WTC11 (cell line): ENCODE results near the gene DTNB. TPM values are rescaled to one million over a fixed set of nuclear protein-coding genes. Genes with fewer than 3 reads are reported as not detected.
"Not testable (repeated sequence)": the region's sequence is repeated elsewhere in the genome, so short reads cannot be mapped to it uniquely, and the experiment has no call there.

Experiments
- ATAC-seq: fragments of 200-7000 bp; cut with Tn5 transposase; 2 replicates; pipeline ENCODE4 v1.10.0; 2021; ENCODE audit warnings: mild to moderate bottlenecking, moderate library complexity
- CTCF ChIA-PET: fragments of 300-600 bp; sonication (Branson Sonifier 250); formaldehyde crosslinking; loops from one replicate; lab custom pipeline; 2021; ENCODE audit warnings: antibody characterized with exemption; lab: Charles Lee
- POLR2A ChIA-PET: fragments of 350-600 bp; sonication (Branson Sonifier 250); formaldehyde crosslinking; loops from one replicate; lab custom pipeline; 2021; ENCODE audit warnings: antibody characterized with exemption; lab: Charles Lee
- DNase-seq: peaks from one replicate; pipeline ENCODE4 v3.0.0; 2021; ENCODE audit warnings: low spot score
- H3K27ac Mint-ChIP-seq: 2 replicates; pipeline ENCODE4 v1.8.0; 2021; ENCODE audit warnings: mixed read lengths
- H3K27me3 Mint-ChIP-seq: 2 replicates; pipeline ENCODE4 v1.8.0; 2021; ENCODE audit warnings: low read depth, mild to moderate bottlenecking, moderate library complexity, mixed read lengths
- H3K36me3 Mint-ChIP-seq: 2 replicates; pipeline ENCODE4 v1.8.0; 2021; ENCODE audit warnings: mixed read lengths
- H3K4me1 Mint-ChIP-seq: 2 replicates; pipeline ENCODE4 v1.8.0; 2022; ENCODE audit warnings: mixed read lengths
- H3K4me3 Mint-ChIP-seq: 2 replicates; pipeline ENCODE4 v1.8.0; 2021; ENCODE audit warnings: mild to moderate bottlenecking, moderate library complexity, mixed read lengths
- H3K9me3 Mint-ChIP-seq: 2 replicates; pipeline ENCODE4 v1.8.0; 2021; ENCODE audit warnings: mixed read lengths
- CREB1 ChIP-seq: sonication (generic); formaldehyde crosslinking; IDR thresholded peaks from 2 replicates; pipeline ENCODE4 v1.8.0; 2023; ENCODE audit warnings: mild to moderate bottlenecking, missing genetic modification reagents
- CREM ChIP-seq: sonication (generic); formaldehyde crosslinking; IDR thresholded peaks from 2 replicates; pipeline ENCODE4 v1.8.1; 2022; ENCODE audit warnings: mild to moderate bottlenecking, missing genetic modification reagents, moderate library complexity
- ETV6 ChIP-seq: sonication (generic); formaldehyde crosslinking; IDR thresholded peaks from 2 replicates; pipeline ENCODE4 v1.8.1; 2022; ENCODE audit warnings: mild to moderate bottlenecking, missing genetic modification reagents
- FOXK1 ChIP-seq: sonication (generic); formaldehyde crosslinking; IDR thresholded peaks from 2 replicates; pipeline ENCODE4 v1.8.0; 2022; ENCODE audit warnings: mild to moderate bottlenecking, moderate library complexity, missing genetic modification reagents
- IRF2 ChIP-seq: sonication (generic); formaldehyde crosslinking; IDR thresholded peaks from 2 replicates; pipeline ENCODE4 v1.8.0; 2022; ENCODE audit warnings: low read depth, missing genetic modification reagents, borderline replicate concordance
- JAZF1 ChIP-seq: fragments of 250-450 bp; sonication (Bioruptor Pico); IDR thresholded peaks from 2 replicates; pipeline ENCODE4 v1.9.0; 2021; ENCODE audit warnings: moderate library complexity, mild to moderate bottlenecking, inconsistent platforms
- JUN ChIP-seq: sonication (generic); formaldehyde crosslinking; IDR thresholded peaks from 2 replicates; pipeline ENCODE4 v1.8.0; 2023; ENCODE audit warnings: mild to moderate bottlenecking, missing genetic modification reagents
- NFYB ChIP-seq: sonication (generic); formaldehyde crosslinking; conservative IDR thresholded peaks from 2 replicates; pipeline ENCODE4 v1.8.0; 2022; ENCODE audit warnings: low read depth, missing genetic modification reagents
- NR2C2 ChIP-seq: sonication (generic); formaldehyde crosslinking; IDR thresholded peaks from 2 replicates; pipeline ENCODE4 v1.8.0; 2022; ENCODE audit warnings: mild to moderate bottlenecking, missing genetic modification reagents
- RORB ChIP-seq: fragments of 250-450 bp; sonication (Bioruptor Pico); IDR thresholded peaks from 2 replicates; pipeline ENCODE4 v1.9.0; 2021; ENCODE audit warnings: mild to moderate bottlenecking
- SP1 ChIP-seq: sonication (generic); formaldehyde crosslinking; conservative IDR thresholded peaks from 2 replicates; pipeline ENCODE4 v1.8.1; 2022; ENCODE audit warnings: missing genetic modification reagents
- TEAD1 ChIP-seq: sonication (generic); formaldehyde crosslinking; IDR thresholded peaks from 2 replicates; pipeline ENCODE4 v1.8.0; 2022; ENCODE audit warnings: mild to moderate bottlenecking, missing genetic modification reagents
- TP53 ChIP-seq: sonication (generic); formaldehyde crosslinking; IDR thresholded peaks from 2 replicates; pipeline ENCODE4 v1.8.1; 2023; ENCODE audit warnings: mild to moderate bottlenecking, missing genetic modification reagents
- ZBTB21 ChIP-seq: sonication (generic); formaldehyde crosslinking; IDR thresholded peaks from 2 replicates; pipeline ENCODE4 v1.8.1; 2023; ENCODE audit warnings: mild to moderate bottlenecking, missing genetic modification reagents, borderline replicate concordance
- ZNF317 ChIP-seq: sonication (generic); formaldehyde crosslinking; IDR thresholded peaks from 2 replicates; pipeline ENCODE4 v1.8.1; 2023; ENCODE audit warnings: low read depth, mild to moderate bottlenecking, moderate library complexity, missing genetic modification reagents, borderline replicate concordance
- total RNA-seq: library from RNA; stranded (reverse); gene quantifications from 3 replicates; pipeline ENCODE4 v1.2.3, GENCODE V29; 2021
- TF ChIP-seq, protein P1 (sequence below): fragments of 250-450 bp; sonication (Bioruptor Pico); IDR thresholded peaks from 2 replicates; pipeline ENCODE4 v1.9.0; 2021; ENCODE audit warnings: mild to moderate bottlenecking, borderline replicate concordance
- TF ChIP-seq, protein P2 (sequence below): fragments of 200-600 bp; IDR thresholded peaks from 2 replicates; pipeline ENCODE4 v1.8.0; 2022; ENCODE audit warnings: antibody characterized with exemption
- TF ChIP-seq, protein P3 (sequence below): fragments of 250-450 bp; sonication (Bioruptor Pico); conservative IDR thresholded peaks from 2 replicates; pipeline ENCODE4 v1.9.0; 2021; ENCODE audit warnings: mild to moderate bottlenecking

The DTNB gene
- total RNA-seq, 1 experiment from 2014 or later, result 39.9 TPM

DNA sequence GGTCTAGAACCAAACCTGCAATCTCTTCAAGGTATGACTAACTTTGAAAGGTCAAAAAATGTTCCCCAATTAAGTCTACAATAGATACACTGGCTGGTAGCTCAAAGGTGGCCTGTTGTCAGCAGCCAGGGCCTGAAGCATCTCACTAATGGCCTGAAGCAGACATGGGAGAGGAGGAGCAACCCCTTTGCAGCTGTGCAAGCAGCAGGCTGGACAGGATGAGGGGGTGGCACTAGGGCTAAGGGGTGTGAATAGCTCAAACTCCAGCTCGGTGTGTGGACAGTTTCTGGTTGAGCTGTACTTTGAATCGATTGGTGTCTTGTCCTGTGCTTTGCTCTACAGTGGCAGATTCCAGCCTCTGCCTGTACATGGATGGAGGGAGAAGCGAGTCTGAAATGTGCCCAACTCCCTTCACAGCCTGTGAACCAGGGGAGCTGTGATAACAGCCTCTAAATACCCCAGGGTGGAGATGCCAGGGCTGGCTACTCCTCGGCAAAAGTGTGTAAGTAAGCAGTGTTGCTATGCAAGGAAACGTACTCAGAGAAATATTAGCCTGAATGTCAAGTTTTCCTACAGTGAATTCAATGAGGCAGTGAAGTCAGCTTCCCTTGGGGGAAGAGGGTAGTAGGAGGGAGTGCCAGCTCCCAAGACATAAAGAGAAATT is 34.7 kb upstream of the DTNB start:
- no peak for ATAC-seq
- H3K27ac Mint-ChIP-seq, result peak overlapping the region; percentile 12; the same call in 1 of the 2 replicates
- POLR2A ChIA-PET, result interaction anchor here (1.2 kb wide), 1 partner anchor 34 kb away, joined by 3 read pairs; the partner anchor contains the start of gene DTNB
- DNase-seq, result no peak
- TF ChIP-seq JAZF1 (CRISPR knock-in tag) (no peak), SP1 (CRISPR knock-in tag) (no peak), ETV6 (CRISPR knock-in tag) (no peak), TEAD1 (CRISPR knock-in tag) (no peak), NFYB (CRISPR knock-in tag) (no peak), ZBTB21 (CRISPR knock-in tag) (no peak), ZNF317 (CRISPR knock-in tag) (no peak), CREM (CRISPR knock-in tag) (no peak), TP53 (no peak), JUN (CRISPR knock-in tag) (no peak), RORB (CRISPR knock-in tag) (no peak), IRF2 (CRISPR knock-in tag) (no peak), CREB1 (no peak)
- TF ChIP-seq, protein P1, sequence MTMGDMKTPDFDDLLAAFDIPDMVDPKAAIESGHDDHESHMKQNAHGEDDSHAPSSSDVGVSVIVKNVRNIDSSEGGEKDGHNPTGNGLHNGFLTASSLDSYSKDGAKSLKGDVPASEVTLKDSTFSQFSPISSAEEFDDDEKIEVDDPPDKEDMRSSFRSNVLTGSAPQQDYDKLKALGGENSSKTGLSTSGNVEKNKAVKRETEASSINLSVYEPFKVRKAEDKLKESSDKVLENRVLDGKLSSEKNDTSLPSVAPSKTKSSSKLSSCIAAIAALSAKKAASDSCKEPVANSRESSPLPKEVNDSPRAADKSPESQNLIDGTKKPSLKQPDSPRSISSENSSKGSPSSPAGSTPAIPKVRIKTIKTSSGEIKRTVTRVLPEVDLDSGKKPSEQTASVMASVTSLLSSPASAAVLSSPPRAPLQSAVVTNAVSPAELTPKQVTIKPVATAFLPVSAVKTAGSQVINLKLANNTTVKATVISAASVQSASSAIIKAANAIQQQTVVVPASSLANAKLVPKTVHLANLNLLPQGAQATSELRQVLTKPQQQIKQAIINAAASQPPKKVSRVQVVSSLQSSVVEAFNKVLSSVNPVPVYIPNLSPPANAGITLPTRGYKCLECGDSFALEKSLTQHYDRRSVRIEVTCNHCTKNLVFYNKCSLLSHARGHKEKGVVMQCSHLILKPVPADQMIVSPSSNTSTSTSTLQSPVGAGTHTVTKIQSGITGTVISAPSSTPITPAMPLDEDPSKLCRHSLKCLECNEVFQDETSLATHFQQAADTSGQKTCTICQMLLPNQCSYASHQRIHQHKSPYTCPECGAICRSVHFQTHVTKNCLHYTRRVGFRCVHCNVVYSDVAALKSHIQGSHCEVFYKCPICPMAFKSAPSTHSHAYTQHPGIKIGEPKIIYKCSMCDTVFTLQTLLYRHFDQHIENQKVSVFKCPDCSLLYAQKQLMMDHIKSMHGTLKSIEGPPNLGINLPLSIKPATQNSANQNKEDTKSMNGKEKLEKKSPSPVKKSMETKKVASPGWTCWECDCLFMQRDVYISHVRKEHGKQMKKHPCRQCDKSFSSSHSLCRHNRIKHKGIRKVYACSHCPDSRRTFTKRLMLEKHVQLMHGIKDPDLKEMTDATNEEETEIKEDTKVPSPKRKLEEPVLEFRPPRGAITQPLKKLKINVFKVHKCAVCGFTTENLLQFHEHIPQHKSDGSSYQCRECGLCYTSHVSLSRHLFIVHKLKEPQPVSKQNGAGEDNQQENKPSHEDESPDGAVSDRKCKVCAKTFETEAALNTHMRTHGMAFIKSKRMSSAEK, result no peak
- TF ChIP-seq, all 79 proteins: peak for 0
- CTCF ChIA-PET, result interaction anchor here (0.9 to 2.0 kb wide), 2 partner anchors 8 to 101 kb away, joined by 3 to 6 read pairs; no protein-coding TSS in a partner anchor
- Mint-ChIP-seq H3K36me3 (peaks cover 12% of the 10 kb centered on the region), H3K27me3 (no peaks in the 10 kb centered on the region), H3K4me1 (no peaks in the 10 kb centered on the region), H3K9me3 (peaks cover 18% of the 10 kb centered on the region), H3K4me3 (no peak overlapping the region)

DNA sequence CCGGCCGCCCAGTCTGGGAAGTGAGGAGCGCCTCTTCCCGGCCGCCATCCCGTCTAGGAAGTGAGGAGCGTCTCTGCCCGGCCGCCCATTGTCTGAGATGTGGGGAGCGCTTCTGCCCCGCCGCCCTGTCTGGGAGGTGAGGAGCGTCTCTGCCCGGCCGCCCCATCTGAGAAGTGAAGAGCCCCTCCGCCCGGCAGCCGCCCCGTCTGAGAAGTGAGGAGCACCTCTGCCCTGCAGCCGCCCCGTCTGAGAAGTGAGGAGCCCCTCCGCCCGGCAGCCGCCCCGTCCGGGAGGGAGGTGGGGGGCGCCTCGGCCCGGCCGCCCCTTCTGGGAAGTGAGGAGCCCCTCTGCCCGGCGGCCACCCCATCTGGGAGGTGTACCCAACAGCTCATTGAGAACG is 32.2 kb upstream of the DTNB start:
- H3K4me1 Mint-ChIP-seq, CTCF ChIA-PET, ATAC-seq, H3K4me3 Mint-ChIP-seq, POLR2A ChIA-PET, H3K27ac Mint-ChIP-seq, DNase-seq, H3K27me3 Mint-ChIP-seq: not testable (repeated sequence)
- Mint-ChIP-seq H3K9me3 (peaks cover 18% of the 10 kb centered on the region), H3K36me3 (peaks cover 12% of the 10 kb centered on the region)

DNA sequence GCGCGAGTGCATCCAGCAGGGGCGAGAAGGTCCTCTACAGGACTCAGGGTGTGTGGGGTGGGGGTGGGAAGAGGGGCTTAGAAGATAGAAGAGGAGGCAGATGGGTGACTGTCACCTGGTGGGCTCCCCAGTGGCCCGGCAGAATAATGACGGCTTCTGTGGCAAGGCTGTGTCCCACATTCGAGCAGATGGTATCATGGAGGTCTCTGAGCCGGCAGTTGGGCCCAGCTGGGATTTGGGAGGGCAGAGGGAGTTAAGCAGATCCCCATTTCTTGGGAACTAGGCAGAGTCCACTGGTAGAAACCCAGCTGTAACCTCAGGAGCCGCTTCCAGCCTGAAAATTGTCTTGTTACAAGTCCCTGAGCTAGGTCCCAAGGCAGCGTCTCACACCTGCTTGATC is 28.4 kb upstream of the DTNB start:
- ChIA-PET CTCF (interaction anchor here (0.6 to 5.8 kb wide), 8 partner anchors 9 to 484 kb away, joined by 3 to 48 read pairs (median 6); partner anchors contain the start of gene DTNB), POLR2A (interaction anchor here (0.6 kb wide), 1 partner anchor 13 kb away, joined by 3 read pairs; no protein-coding TSS in a partner anchor)
- Mint-ChIP-seq H3K36me3 (peaks cover 12% of the 10 kb centered on the region), H3K9me3 (peaks cover 18% of the 10 kb centered on the region), H3K27ac (no peak overlapping the region), H3K4me3 (no peak overlapping the region), H3K27me3 (no peaks in the 10 kb centered on the region), H3K4me1 (no peaks in the 10 kb centered on the region)
- ATAC-seq, result no peak
- TF ChIP-seq, protein P2, sequence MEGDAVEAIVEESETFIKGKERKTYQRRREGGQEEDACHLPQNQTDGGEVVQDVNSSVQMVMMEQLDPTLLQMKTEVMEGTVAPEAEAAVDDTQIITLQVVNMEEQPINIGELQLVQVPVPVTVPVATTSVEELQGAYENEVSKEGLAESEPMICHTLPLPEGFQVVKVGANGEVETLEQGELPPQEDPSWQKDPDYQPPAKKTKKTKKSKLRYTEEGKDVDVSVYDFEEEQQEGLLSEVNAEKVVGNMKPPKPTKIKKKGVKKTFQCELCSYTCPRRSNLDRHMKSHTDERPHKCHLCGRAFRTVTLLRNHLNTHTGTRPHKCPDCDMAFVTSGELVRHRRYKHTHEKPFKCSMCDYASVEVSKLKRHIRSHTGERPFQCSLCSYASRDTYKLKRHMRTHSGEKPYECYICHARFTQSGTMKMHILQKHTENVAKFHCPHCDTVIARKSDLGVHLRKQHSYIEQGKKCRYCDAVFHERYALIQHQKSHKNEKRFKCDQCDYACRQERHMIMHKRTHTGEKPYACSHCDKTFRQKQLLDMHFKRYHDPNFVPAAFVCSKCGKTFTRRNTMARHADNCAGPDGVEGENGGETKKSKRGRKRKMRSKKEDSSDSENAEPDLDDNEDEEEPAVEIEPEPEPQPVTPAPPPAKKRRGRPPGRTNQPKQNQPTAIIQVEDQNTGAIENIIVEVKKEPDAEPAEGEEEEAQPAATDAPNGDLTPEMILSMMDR, result no peak
- TF ChIP-seq FOXK1 (CRISPR knock-in tag) (no peak), NR2C2 (CRISPR knock-in tag) (no peak)
- TF ChIP-seq, protein P3, sequence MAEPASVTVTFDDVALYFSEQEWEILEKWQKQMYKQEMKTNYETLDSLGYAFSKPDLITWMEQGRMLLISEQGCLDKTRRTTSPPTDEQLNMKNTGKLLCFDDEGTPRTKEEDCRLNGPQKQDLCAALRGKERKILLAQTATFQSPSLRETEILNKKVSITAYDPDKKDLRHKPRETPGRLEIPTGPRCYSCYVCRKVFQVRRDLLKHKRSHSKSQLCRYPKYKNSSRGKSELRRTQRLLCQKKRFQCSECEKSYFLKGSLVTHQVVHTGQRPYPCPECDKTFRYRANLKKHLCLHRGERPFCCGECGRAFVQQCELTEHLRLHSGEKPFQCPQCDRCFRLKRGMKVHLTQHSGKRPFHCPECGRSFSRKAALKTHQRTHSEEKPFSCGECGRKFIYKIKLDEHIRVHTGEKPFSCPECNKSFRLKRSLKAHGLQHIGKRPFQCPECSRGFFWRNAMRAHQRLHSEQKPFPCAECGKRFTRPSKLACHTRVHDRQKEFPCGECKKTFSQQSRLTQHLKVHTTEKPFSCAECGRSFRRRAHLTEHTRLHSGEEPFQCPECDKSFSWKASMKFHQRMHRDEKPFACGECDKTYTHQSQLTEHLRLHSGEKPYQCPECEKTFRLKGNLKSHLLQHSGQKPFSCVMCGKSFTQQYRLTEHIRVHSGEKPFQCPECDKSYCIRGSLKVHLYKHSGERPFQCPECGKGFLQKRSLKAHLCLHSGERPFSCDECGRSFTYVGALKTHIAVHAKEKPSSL (CRISPR knock-in tag), result no peak
- DNase-seq, result no peak
